Motor neuron (in vitro differentiated cells): Measurements from ENCODE around the gene NRXN3. TPM values are rescaled to one million over a fixed set of nuclear protein-coding genes. Genes with fewer than 3 reads are reported as not detected.
A peak's percentile ranks its signal among the peaks of the same experiment; 100 is the strongest.

Source experiments
- ATAC-seq, 8 experiments: fragments of 200-7000 bp; cut with Tn5 transposase; replicated peaks in 6 of 8; 2 replicates each; pipeline ENCODE4 v1.8.0; 2021; ENCODE audit warnings: mild to moderate bottlenecking in 8 of 8, moderate library complexity in 8 of 8
- H3K27ac ChIP-seq, 2 donors: fragments of 250-450 bp; sonication (Bioruptor Pico); 2 replicates each; pipeline ENCODE4 v1.9.0; 2021; ENCODE audit warnings: antibody characterized with exemption in 2 of 2, mild to moderate bottlenecking in 2 of 2, moderate library complexity in 1 of 2
- H3K4me1 ChIP-seq, 2 donors: fragments of 250-450 bp; sonication (Bioruptor Pico); replicated peaks in 1 of 2; 2 replicates each; pipeline ENCODE4 v1.6.1; 2021; ENCODE audit warnings: antibody characterized with exemption in 2 of 2, mild to moderate bottlenecking in 2 of 2, moderate library complexity in 1 of 2
- H3K4me3 ChIP-seq, 5 donors: fragments of 250-450 bp; sonication (Bioruptor Pico); 2 replicates each; pipeline ENCODE4 v1.9.0; 2021; ENCODE audit warnings: antibody characterized with exemption in 5 of 5, mild to moderate bottlenecking in 5 of 5, moderate library complexity in 4 of 5
- WGBS, 10 experiments: fragments of 450-650 bp; shearing (Covaris generic); methylation state at CpG; one replicate each; pipeline ENCODE4 v1.0.0; 2022; 5-methylcytosine and 5-hydroxymethylcytosine counted together
- in situ Hi-C, 9 experiments: fragments of 400-800 bp; cut with MboI; loops; one replicate each; pipeline ENCODE4 v1.15.0; 2021; ENCODE audit warnings: low sequenced_read_pairs in 9 of 9, low pct_unique_long_range_greater_than_20kb in 2 of 9; ENCODE audit not compliant: unreplicated experiment in 9 of 9
- total RNA-seq, 8 experiments: library from RNA; unstranded; fragments of 300-600 nt; gene quantifications; 2 replicates each; pipeline versions ENCODE4 v1.2.3 to v1.2.4, GENCODE V29; 2022

NRXN3 gene
- total RNA-seq, 8 experiments from 2014 or later: 1.1 to 16.5 (median 12.9) TPM

- in situ Hi-C loops: no loop called here
- no peak for ATAC-seq
- H3K27ac ChIP-seq: no peak overlapping the region
- WGBS, 10 experiments: 0 to 33% (median 5%) methylated on average over 1 to 6 of the region's 6 CpGs
- peaks cover 19 to 28% of the 10 kb centered on the region in 2 donors for H3K4me1 ChIP-seq
- peak overlapping the region; percentile 45 to 67 (median 63) for H3K4me3 ChIP-seq
These were observed 1111.3 kb downstream of the NRXN3 start for GRCh38 chr14:79281244-79282152.

DNA sequence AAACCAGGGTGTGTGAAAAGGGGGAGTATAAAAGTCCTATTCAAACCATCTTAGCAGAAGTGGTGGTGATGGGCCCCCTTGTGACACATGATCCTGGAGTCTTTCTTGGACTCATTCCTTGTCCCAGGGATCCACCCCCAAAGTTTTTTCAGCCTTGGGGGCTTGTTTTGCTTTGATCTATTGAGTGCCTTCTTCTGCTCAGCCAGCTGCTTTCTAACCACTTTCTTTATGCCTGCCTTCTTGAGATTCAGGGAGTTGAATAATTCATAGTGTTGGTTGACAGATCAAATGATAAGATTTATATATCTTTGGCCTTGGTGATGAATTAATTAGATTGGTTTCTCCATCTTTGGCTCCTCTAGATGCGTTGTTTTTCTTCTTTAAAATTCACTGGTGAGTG, 1114.4 kb downstream of the NRXN3 start:
- H3K4me1 ChIP-seq: peaks cover 19 to 30% of the 10 kb centered on the region in 2 donors
- ATAC-seq: no peak
- 13 to 80% (median 14%) methylated on average over 1 of the region's 1 CpG; no CpG with 5 or more reads in 3 of the 10 experiments for WGBS, 10 experiments
- in situ Hi-C loops: no loop called here
- no peak overlapping the region for H3K27ac ChIP-seq
- H3K4me3 ChIP-seq: peak overlapping the region in 1 of 5 donors; percentile 14

GRCh38 chr14:79285263-79285662, 1115.1 kb downstream of the NRXN3 start:
- in situ Hi-C loops: no loop called here
- peaks cover 17 to 30% of the 10 kb centered on the region in 2 donors for H3K4me1 ChIP-seq
- peak overlapping the region in 1 of 5 donors; percentile 14 for H3K4me3 ChIP-seq
- no peak for ATAC-seq
- H3K27ac ChIP-seq: no peak overlapping the region

GRCh38 chr14:79287976-79288375, 1117.8 kb downstream of the NRXN3 start:
- peaks cover 4 to 29% of the 10 kb centered on the region in 2 donors for H3K4me1 ChIP-seq
- in situ Hi-C loops: no loop called here
- ATAC-seq: no peak
- 0 to 100% (median 44%) methylated on average over 1 of the region's 1 CpG; no CpG with 5 or more reads in 5 of the 10 experiments for WGBS, 10 experiments
- no peak overlapping the region for H3K27ac ChIP-seq
- H3K4me3 ChIP-seq: no peak overlapping the region

GRCh38 chr14:79293482-79294177, 1123.5 kb downstream of the NRXN3 start:
- ATAC-seq: peak in 5 of 8 experiments; percentile 65 to 91 (median 87)
- peak overlapping the region in 1 of 5 donors; percentile 14 for H3K4me3 ChIP-seq

GRCh38 chr14:79294499-79294898, 1124.3 kb downstream of the NRXN3 start:
- no peak overlapping the region for H3K27ac ChIP-seq
- ATAC-seq: peak in 4 of 8 experiments; percentile 9 to 54 (median 28)

More at GRCh38 chr14:79293482-79294177, 1123.5 kb downstream of the NRXN3 start:
- 3 to 100% (median 53%) methylated on average over 1 to 10 of the region's 11 CpGs for WGBS, 10 experiments
- peaks cover 10 to 28% of the 10 kb centered on the region in 2 donors for H3K4me1 ChIP-seq
- H3K27ac ChIP-seq: no peak overlapping the region
- in situ Hi-C loops: no loop called here

DNA sequence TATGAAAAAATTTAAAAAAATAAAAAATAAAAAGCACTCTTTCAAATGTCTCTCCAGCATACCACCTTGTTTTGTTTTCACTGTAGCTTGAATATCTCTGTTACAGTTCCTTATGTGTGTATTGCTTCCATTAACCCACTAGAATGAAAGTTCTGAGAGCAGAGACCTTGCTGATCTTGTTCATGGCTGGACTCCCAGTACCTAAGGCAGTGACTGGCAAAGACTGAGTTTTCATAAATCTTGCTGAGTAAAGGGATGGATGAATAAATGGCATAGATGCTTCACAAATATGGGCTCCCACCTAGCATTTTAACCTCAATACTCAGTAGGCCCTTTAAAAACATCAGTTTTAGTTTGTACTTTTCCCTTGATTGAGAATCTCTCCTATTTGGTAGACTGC, 1125.2 kb downstream of the NRXN3 start:
- no peak overlapping the region for H3K27ac ChIP-seq
- no peak for ATAC-seq
- in situ Hi-C loops: no loop called here
- H3K4me1 ChIP-seq: peaks cover 6 to 26% of the 10 kb centered on the region in 2 donors
- no peak overlapping the region for H3K4me3 ChIP-seq

More at GRCh38 chr14:79294499-79294898, 1124.3 kb downstream of the NRXN3 start:
- peaks cover 10 to 29% of the 10 kb centered on the region in 2 donors for H3K4me1 ChIP-seq
- no peak overlapping the region for H3K4me3 ChIP-seq
- in situ Hi-C loops: no loop called here

- no peak for ATAC-seq
- 6 to 80% (median 67%) methylated on average over 1 to 4 of the region's 4 CpGs; no CpG with 5 or more reads in 1 of the 10 experiments for WGBS, 10 experiments
- no peak overlapping the region for H3K27ac ChIP-seq
- H3K4me3 ChIP-seq: no peak overlapping the region
- H3K4me1 ChIP-seq: peaks cover 4 to 19% of the 10 kb centered on the region in 2 donors
- in situ Hi-C loops: no loop called here
These were observed 1128.2 kb downstream of the NRXN3 start for GRCh38 chr14:79298373-79298772.

DNA sequence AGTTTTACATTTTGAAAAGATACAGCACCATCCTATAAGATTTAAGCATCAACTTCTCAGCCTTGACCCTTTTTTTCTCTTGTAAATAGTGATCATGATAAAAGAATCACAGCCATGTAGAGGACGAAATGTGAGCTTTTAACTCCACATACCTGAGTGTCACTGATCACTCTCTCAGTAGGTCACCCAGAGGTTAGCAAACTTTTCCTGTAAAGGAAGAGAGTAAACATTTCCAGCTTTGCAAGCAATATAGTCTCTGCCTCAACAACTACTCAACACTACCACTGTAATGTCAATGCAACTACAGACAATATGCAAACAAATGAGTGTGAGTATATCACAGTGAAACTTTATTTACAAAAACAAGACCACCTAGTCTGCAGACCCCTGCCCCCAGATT, 1129.0 kb downstream of the NRXN3 start:
- WGBS, 10 experiments: 22 to 88% (median 67%) methylated on average over 1 of the region's 1 CpG; no CpG with 5 or more reads in 7 of the 10 experiments

GRCh38 chr14:79304279-79304678, 1134.1 kb downstream of the NRXN3 start:
- in situ Hi-C loops: no loop called here
- ATAC-seq: no peak
- H3K27ac ChIP-seq: no peak overlapping the region
- no peak overlapping the region for H3K4me3 ChIP-seq
- peaks cover 3 to 10% of the 10 kb centered on the region in 2 donors for H3K4me1 ChIP-seq

More for the DNA sequence above, 1129.0 kb downstream of the NRXN3 start:
- no peak overlapping the region for H3K27ac ChIP-seq
- in situ Hi-C loops: no loop called here
- ATAC-seq: no peak
- H3K4me1 ChIP-seq: peaks cover 0 to 11% of the 10 kb centered on the region in 2 donors
- H3K4me3 ChIP-seq: no peak overlapping the region

- no peak overlapping the region for H3K4me3 ChIP-seq
- in situ Hi-C loops: no loop called here
- peaks cover 3 to 10% of the 10 kb centered on the region in 2 donors for H3K4me1 ChIP-seq
- ATAC-seq: no peak
- no peak overlapping the region for H3K27ac ChIP-seq
- WGBS, 10 experiments: 0 to 100% (median 58%) methylated on average over 1 to 2 of the region's 2 CpGs; no CpG with 5 or more reads in 4 of the 10 experiments
These were observed 1136.4 kb downstream of the NRXN3 start for GRCh38 chr14:79306546-79306945.

GRCh38 chr14:79318371-79318770, 1148.2 kb downstream of the NRXN3 start:
- H3K4me1 ChIP-seq: peaks cover 3 to 8% of the 10 kb centered on the region in 2 donors
- ATAC-seq: no peak
- 8 to 100% (median 60%) methylated on average over 1 to 7 of the region's 7 CpGs; no CpG with 5 or more reads in 1 of the 10 experiments for WGBS, 10 experiments
- no peak overlapping the region for H3K4me3 ChIP-seq
- H3K27ac ChIP-seq: no peak overlapping the region
- in situ Hi-C loops: no loop called here

GRCh38 chr14:79320561-79320960, 1150.4 kb downstream of the NRXN3 start:
- in situ Hi-C loops: no loop called here
- H3K4me1 ChIP-seq: peaks cover 7 to 8% of the 10 kb centered on the region in 2 donors
- no peak overlapping the region for H3K4me3 ChIP-seq
- 0 to 100% (median 48%) methylated on average over 1 of the region's 1 CpG; no CpG with 5 or more reads in 4 of the 10 experiments for WGBS, 10 experiments
- no peak overlapping the region for H3K27ac ChIP-seq
- ATAC-seq: no peak
